GM19468 (cell line): ENCODE results near the gene ERVFRD-1.
"Not testable (repeated sequence)": the region's sequence is repeated elsewhere in the genome, so short reads cannot be mapped to it uniquely, and the experiment has no call there.

Experiments
- ATAC-seq: cut with Tn5 transposase; IDR thresholded peaks from one replicate; pipeline ENCODE4 v1.9.1; 2021; ENCODE audit warnings: mild to moderate bottlenecking, moderate library complexity, moderate number of reproducible peaks; ENCODE audit not compliant: unreplicated experiment; ENCODE audit errors: extremely low read depth

ERVFRD-1 gene

GRCh38 chr6:11093376-11093625, 18.2 kb downstream of the ERVFRD-1 start:
- no peak for ATAC-seq

- ATAC-seq = peak; percentile 14
These were observed 18.7 kb downstream of the ERVFRD-1 start for GRCh38 chr6:11092668-11093375.

- ATAC-seq = not testable (repeated sequence)
These were observed 20.4 kb downstream of the ERVFRD-1 start for GRCh38 chr6:11091141-11091540.

GRCh38 chr6:11089695-11090094, 21.8 kb downstream of the ERVFRD-1 start:
- ATAC-seq = no peak

- not testable (repeated sequence) for ATAC-seq
These were observed 24.2 kb downstream of the ERVFRD-1 start for GRCh38 chr6:11087141-11087812.

GRCh38 chr6:11085758-11086435, 25.6 kb downstream of the ERVFRD-1 start:
- ATAC-seq = no peak

GRCh38 chr6:11083956-11084355, 27.6 kb downstream of the ERVFRD-1 start:
- ATAC-seq = no peak

GRCh38 chr6:11083491-11083890, 28.0 kb downstream of the ERVFRD-1 start:
- ATAC-seq = no peak

GRCh38 chr6:11080296-11080695, 31.2 kb downstream of the ERVFRD-1 start:
- ATAC-seq = no peak

GRCh38 chr6:11078266-11078665, 33.3 kb downstream of the ERVFRD-1 start:
- ATAC-seq = no peak

- ATAC-seq = no peak
These were observed 35.0 kb downstream of the ERVFRD-1 start for GRCh38 chr6:11076540-11076939.

GRCh38 chr6:11072101-11072500, 39.4 kb downstream of the ERVFRD-1 start:
- ATAC-seq = no peak

GRCh38 chr6:11069760-11070159, 41.8 kb downstream of the ERVFRD-1 start:
- ATAC-seq = no peak

GRCh38 chr6:11067348-11067747, 44.2 kb downstream of the ERVFRD-1 start:
- ATAC-seq = no peak

- ATAC-seq = no peak
These were observed 44.8 kb downstream of the ERVFRD-1 start for GRCh38 chr6:11066505-11067347.

- no peak for ATAC-seq
These were observed 45.9 kb downstream of the ERVFRD-1 start for GRCh38 chr6:11065436-11066202.

- ATAC-seq = no peak
These were observed 46.7 kb downstream of the ERVFRD-1 start for GRCh38 chr6:11064836-11065235.

- ATAC-seq = no peak
These were observed 48.8 kb downstream of the ERVFRD-1 start for GRCh38 chr6:11062715-11063114.

GRCh38 chr6:11062083-11062482, 49.4 kb downstream of the ERVFRD-1 start:
- no peak for ATAC-seq

- no peak for ATAC-seq
These were observed 53.1 kb downstream of the ERVFRD-1 start for GRCh38 chr6:11058406-11058805.
